Upper lobe of left lung (tissue), 6 donors: Measurements from ENCODE around the gene RUVBL2. TPM values are rescaled to one million over a fixed set of nuclear protein-coding genes. Genes with fewer than 3 reads are reported as not detected.

Experiments used
- small RNA-seq, 4 donors: library from RNA; depleted of rRNA; stranded (forward); fragments of <200 nt; gene quantifications; one replicate each; pipeline ENCODE3, GENCODE V24; 2016
- total RNA-seq, 6 donors: library from RNA; depleted of rRNA in 4 of 6; stranded (reverse); fragments of >200 nt in 4 of 6; gene quantifications; one replicate each; pipeline versions ENCODE4 v1.1.0 to v1.2.1, GENCODE V29; 2016 to 2021
- donor health status: DM: no; HTN: no; CAD: no; lungs with moderate emphysema.
- donor health status: DM: no; HTN: yes; CAD: no; lungs with severe emphysema.

The RUVBL2 gene
- total RNA-seq, 6 donors from 2014 or later = 45.7 to 105 (median 70.6) TPM

Small RNAs within 50 kb of the gene (small RNA-seq; reads per million reads assigned to genes)
- gene MIR6798 = 0 reads per million in 4 donors

Other genes starting within 250 kb of the RUVBL2 start
- 1 to 10 TPM in 5 of 6 donors, not detected in 1; 1.4 to 4.2 (median 2.5) TPM for gene IZUMO1, start 247.0 kb upstream of the RUVBL2 start, total RNA-seq
- gene FUT1, start 241.2 kb upstream of the RUVBL2 start, total RNA-seq = 10 to 100 TPM in 3 of 6 donors, 1 to 10 TPM in 3; 7.2 to 17.4 (median 10.1) TPM
- gene FGF21, start 238.4 kb upstream of the RUVBL2 start, total RNA-seq = not detected
- 100 to 1,000 TPM in 1 of 6 donors, 10 to 100 TPM in 5; 50.7 to 221 (median 81.2) TPM for gene BCAT2, start 182.9 kb upstream of the RUVBL2 start, total RNA-seq
- 10 to 100 TPM; 13.8 to 65.0 (median 28.5) TPM for gene HSD17B14, start 157.4 kb upstream of the RUVBL2 start, total RNA-seq
- 10 to 100 TPM in 5 of 6 donors, 1 to 10 TPM in 1; 6.3 to 34.9 (median 21.2) TPM for gene PLEKHA4, start 125.3 kb upstream of the RUVBL2 start, total RNA-seq
- gene PPP1R15A, start 121.5 kb upstream of the RUVBL2 start, total RNA-seq = 100 to 1,000 TPM in 5 of 6 donors, 10 to 100 TPM in 1; 96.2 to 194 (median 114) TPM
- 1 to 10 TPM in 1 of 6 donors, under 1 TPM in 2, not detected in 3; 0.30 to 4.9 (median 0.86) TPM for gene TULP2, start 95.1 kb upstream of the RUVBL2 start, total RNA-seq
- 100 to 1,000 TPM; 278 to 463 (median 341) TPM for gene NUCB1, start 93.6 kb upstream of the RUVBL2 start, total RNA-seq
- 1 to 10 TPM; 1.9 to 6.3 (median 2.8) TPM for gene DHDH, start 60.2 kb upstream of the RUVBL2 start, total RNA-seq
- 100 to 1,000 TPM in 4 of 6 donors, 10 to 100 TPM in 2; 68.1 to 143 (median 112) TPM for gene BAX, start 39.0 kb upstream of the RUVBL2 start, total RNA-seq
- over 10,000 TPM in 3 of 6 donors, 1,000 to 10,000 TPM in 3; 5,928 to 23,282 (median 11,982) TPM for gene FTL, start 28.6 kb upstream of the RUVBL2 start, total RNA-seq
- 10 to 100 TPM; 26.4 to 79.6 (median 35.6) TPM for gene GYS1, start 578 bp upstream of the RUVBL2 start, total RNA-seq
- under 1 TPM in 1 of 6 donors, not detected in 5; 0.77 TPM for gene LHB, start 23.2 kb downstream of the RUVBL2 start, total RNA-seq
- gene CGB3, start 30.4 kb downstream of the RUVBL2 start, total RNA-seq = not detected
- not detected for gene CGB2, start 38.0 kb downstream of the RUVBL2 start, total RNA-seq
- gene CGB1, start 43.0 kb downstream of the RUVBL2 start, total RNA-seq = not detected
- not detected for gene CGB5, start 50.0 kb downstream of the RUVBL2 start, total RNA-seq
- not detected for gene CGB8, start 55.2 kb downstream of the RUVBL2 start, total RNA-seq
- 1 to 10 TPM in 1 of 6 donors, under 1 TPM in 5; 0.22 to 5.2 (median 0.55) TPM for gene CGB7, start 63.9 kb downstream of the RUVBL2 start, total RNA-seq
- gene NTF4, start 70.9 kb downstream of the RUVBL2 start, total RNA-seq = 10 to 100 TPM in 1 of 6 donors, 1 to 10 TPM in 5; 1.2 to 10.5 (median 4.9) TPM
- not detected for gene KCNA7, start 78.8 kb downstream of the RUVBL2 start, total RNA-seq
- 1,000 to 10,000 TPM in 1 of 6 donors, 100 to 1,000 TPM in 5; 147 to 1,500 (median 176) TPM for gene SNRNP70, start 91.6 kb downstream of the RUVBL2 start, total RNA-seq
- gene LIN7B, start 120.5 kb downstream of the RUVBL2 start, total RNA-seq = 10 to 100 TPM in 1 of 6 donors, 1 to 10 TPM in 5; 3.1 to 10.2 (median 7.6) TPM
- 1 to 10 TPM in 4 of 6 donors, under 1 TPM in 1, not detected in 1; 0.89 to 7.9 (median 2.3) TPM for gene C19orf73, start 125.3 kb downstream of the RUVBL2 start, total RNA-seq
- 10 to 100 TPM in 1 of 6 donors, 1 to 10 TPM in 5; 2.4 to 11.5 (median 5.9) TPM for gene PPFIA3, start 125.7 kb downstream of the RUVBL2 start, total RNA-seq
- gene HRC, start 161.5 kb downstream of the RUVBL2 start, total RNA-seq = 1 to 10 TPM in 3 of 6 donors, under 1 TPM in 2, not detected in 1; 0.61 to 2.1 (median 1.2) TPM
- gene TRPM4, start 163.9 kb downstream of the RUVBL2 start, total RNA-seq = 100 to 1,000 TPM in 1 of 6 donors, 10 to 100 TPM in 5; 23.9 to 120 (median 49.3) TPM